A673 (cell line): ENCODE data around the gene GRIK5.

Experiments
- EZH2 ChIP-seq: fragments of 200-600 bp; sonication (generic); IDR thresholded peaks from 2 replicates; pipeline ENCODE4 v1.6.1; 2017; ENCODE audit warnings: borderline replicate concordance, low read depth, mild to moderate bottlenecking, mixed read lengths, antibody characterized with exemption, low read length; ENCODE audit not compliant: poor library complexity, severe bottlenecking
- TF ChIP-seq, protein P1 (sequence below): fragments of 300-800, 200-600 bp; sonication (generic); conservative IDR thresholded peaks from 2 replicates; pipeline ENCODE4 v1.5.1; 2017; ENCODE audit warnings: low read depth, mild to moderate bottlenecking, antibody characterized with exemption, low read length, moderate library complexity, mixed read lengths

DNA sequence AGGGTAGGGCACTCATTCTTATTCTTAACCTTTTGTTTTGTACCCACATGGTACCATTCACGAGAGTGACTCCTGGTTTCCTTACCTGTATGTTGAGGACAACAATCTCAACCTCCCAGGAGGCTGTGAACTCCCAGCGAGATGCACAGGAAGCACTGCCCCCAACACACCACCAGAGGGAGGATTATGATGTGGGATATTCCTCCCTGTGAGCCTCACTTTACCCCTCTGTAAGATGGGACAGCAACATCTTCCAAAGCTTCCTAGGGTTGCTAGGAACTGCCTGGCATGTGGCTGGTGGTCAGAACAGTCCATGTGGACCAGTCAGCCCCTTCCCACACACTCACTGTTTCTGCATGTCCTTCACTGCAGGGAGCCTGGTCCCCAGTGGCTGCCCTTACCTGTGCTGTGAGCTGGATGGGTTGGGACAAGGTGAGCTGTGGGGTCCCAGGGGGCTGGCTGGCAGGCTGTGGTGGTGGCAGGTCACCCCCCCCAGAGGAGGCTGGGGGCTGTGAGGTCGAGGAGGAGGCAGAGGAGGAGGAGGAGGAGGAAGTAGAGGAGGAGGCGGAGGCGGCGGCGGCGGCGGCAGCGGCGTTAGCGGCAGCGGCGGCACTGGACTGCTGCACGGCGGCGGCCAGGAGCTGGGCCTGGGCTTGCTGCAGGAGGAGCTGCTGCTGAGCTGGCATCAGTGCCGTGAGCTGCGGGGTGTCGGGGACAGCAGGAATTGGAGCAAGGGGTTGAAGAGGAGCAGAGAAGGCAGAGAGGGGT is 46.5 kb upstream of the GRIK5 start:
- TF ChIP-seq, protein P1, sequence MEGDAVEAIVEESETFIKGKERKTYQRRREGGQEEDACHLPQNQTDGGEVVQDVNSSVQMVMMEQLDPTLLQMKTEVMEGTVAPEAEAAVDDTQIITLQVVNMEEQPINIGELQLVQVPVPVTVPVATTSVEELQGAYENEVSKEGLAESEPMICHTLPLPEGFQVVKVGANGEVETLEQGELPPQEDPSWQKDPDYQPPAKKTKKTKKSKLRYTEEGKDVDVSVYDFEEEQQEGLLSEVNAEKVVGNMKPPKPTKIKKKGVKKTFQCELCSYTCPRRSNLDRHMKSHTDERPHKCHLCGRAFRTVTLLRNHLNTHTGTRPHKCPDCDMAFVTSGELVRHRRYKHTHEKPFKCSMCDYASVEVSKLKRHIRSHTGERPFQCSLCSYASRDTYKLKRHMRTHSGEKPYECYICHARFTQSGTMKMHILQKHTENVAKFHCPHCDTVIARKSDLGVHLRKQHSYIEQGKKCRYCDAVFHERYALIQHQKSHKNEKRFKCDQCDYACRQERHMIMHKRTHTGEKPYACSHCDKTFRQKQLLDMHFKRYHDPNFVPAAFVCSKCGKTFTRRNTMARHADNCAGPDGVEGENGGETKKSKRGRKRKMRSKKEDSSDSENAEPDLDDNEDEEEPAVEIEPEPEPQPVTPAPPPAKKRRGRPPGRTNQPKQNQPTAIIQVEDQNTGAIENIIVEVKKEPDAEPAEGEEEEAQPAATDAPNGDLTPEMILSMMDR: no peak
- no peak for TF ChIP-seq EZH2
